Fibroblast of lung (primary cell): ENCODE results near the gene PPP4C. TPM values are rescaled to one million over a fixed set of nuclear protein-coding genes. Genes with fewer than 3 reads are reported as not detected.

ENCODE experiments used
- DNase-seq, 2 donors: peaks; one replicate each; pipeline versions ENCODE4 v3.0.0 to v3.0.0-alpha.2; 2010; ENCODE audit warnings: low read depth in 2 of 2
- H2AFZ ChIP-seq: 2 replicates; pipeline ENCODE4 v1.5.1; 2012; ENCODE audit warnings: low read length, control low read depth, inconsistent platforms
- H3K27ac ChIP-seq: 2 replicates; pipeline ENCODE4 v1.5.1; 2011; ENCODE audit warnings: low read length, control low read depth; ENCODE audit not compliant: insufficient read depth
- H3K27me3 ChIP-seq: 2 replicates; pipeline ENCODE4 v1.5.1; 2011; ENCODE audit warnings: mild to moderate bottlenecking, low read length; ENCODE audit not compliant: control insufficient read depth, insufficient read depth
- H3K36me3 ChIP-seq: 2 replicates; pipeline ENCODE4 v1.5.1; 2011; ENCODE audit warnings: low read length; ENCODE audit not compliant: control insufficient read depth, insufficient read depth
- H3K4me1 ChIP-seq: 2 replicates; pipeline ENCODE4 v1.5.1; 2011; ENCODE audit warnings: low read length; ENCODE audit not compliant: control insufficient read depth, insufficient read depth; ENCODE audit errors: extremely low read depth
- H3K4me2 ChIP-seq: 2 replicates; pipeline ENCODE4 v1.5.1; 2011; ENCODE audit warnings: low read length, control low read depth; ENCODE audit not compliant: insufficient read depth; ENCODE audit errors: extremely low read depth
- H3K4me3 ChIP-seq, 4 experiments: fragments of 200-600 bp in 1 of 4; sonication (generic) in 1 of 4; replicated peaks in 1 of 4; 2 replicates each; pipeline ENCODE4 v1.5.1; 2011 to 2016; ENCODE audit warnings: low read length in 4 of 4, low read depth in 3 of 4, mild to moderate bottlenecking in 3 of 4, control low read depth in 2 of 4, inconsistent platforms in 1 of 4, mixed read lengths in 1 of 4; ENCODE audit not compliant: insufficient read depth in 1 of 4; ENCODE audit errors: control extremely low read depth in 1 of 4
- H3K79me2 ChIP-seq: 2 replicates; pipeline ENCODE4 v1.5.1; 2012; ENCODE audit warnings: mild to moderate bottlenecking, low read length, inconsistent platforms; ENCODE audit not compliant: control insufficient read depth, insufficient read depth
- H3K9ac ChIP-seq: 2 replicates; pipeline ENCODE4 v1.5.1; 2011; ENCODE audit warnings: mild to moderate bottlenecking, low read length, control low read depth; ENCODE audit not compliant: insufficient read depth
- H3K9me3 ChIP-seq: 2 replicates; pipeline ENCODE4 v1.5.1; 2012; ENCODE audit warnings: low read depth, low read length; ENCODE audit not compliant: control insufficient read depth, insufficient read depth
- H4K20me1 ChIP-seq: 2 replicates; pipeline ENCODE4 v1.5.1; 2011; ENCODE audit warnings: low read length; ENCODE audit not compliant: control insufficient read depth, insufficient read depth; ENCODE audit errors: extremely low read depth
- CTCF ChIP-seq, 2 donors: IDR thresholded peaks in 1 of 2; conservative IDR thresholded peaks in 1 of 2; 1 replicate in 1 of 2; 2 replicates in 1 of 2; pipeline ENCODE4 v1.5.1; 2011 to 2012; ENCODE audit warnings: low read length in 2 of 2, control low read depth in 1 of 2, inconsistent platforms in 1 of 2, low read depth in 1 of 2, mild to moderate bottlenecking in 1 of 2
- EZH2 ChIP-seq: IDR thresholded peaks from 2 replicates; pipeline ENCODE4 v1.5.1; 2012; ENCODE audit warnings: low read length, control low read depth, mild to moderate bottlenecking; ENCODE audit errors: missing control alignments
- polyA plus RNA-seq, 2 donors: library from polyadenylated mRNA; depleted of rRNA in 1 of 2; stranded (reverse) in 1 of 2; unstranded in 1 of 2; fragments of >200 nt; gene quantifications; 2 replicates each; pipeline ENCODE4 v1.2.1, GENCODE V29; 2011 to 2012; ENCODE audit warnings: missing spikeins in 1 of 2
- total RNA-seq: library from RNA; depleted of rRNA; stranded (reverse); fragments of >200 nt; gene quantifications from 2 replicates; pipeline ENCODE4 v1.2.1, GENCODE V29; 2014

Gene PPP4C
- total and polyA plus RNA-seq, 2 donors (not counting 1 experiment from before 2014, with no cell fraction given): 116 to 147 TPM

- H3K36me3 ChIP-seq: peaks cover 17% of the 10 kb centered on the region
- TF ChIP-seq CTCF (conservative IDR thresholded peaks at IDR 0.05 in 1 of 2, IDR thresholded peaks at IDR 0.05 in 1 of 2; ENCODE audit: low read depth in 1 of 2, low read length in 2 of 2): no peak
- TF ChIP-seq EZH2: no peak
- H3K4me1 ChIP-seq: peaks cover 5% of the 10 kb centered on the region
- no peak overlapping the region for H3K4me3 ChIP-seq
- H2AFZ ChIP-seq: no peak overlapping the region
- H4K20me1 ChIP-seq: no peaks in the 10 kb centered on the region
- H3K27ac ChIP-seq: no peak overlapping the region
- no peak overlapping the region for H3K4me2 ChIP-seq
- no peak overlapping the region for H3K9ac ChIP-seq
- no peaks in the 10 kb centered on the region for H3K27me3 ChIP-seq
- no peaks in the 10 kb centered on the region for H3K9me3 ChIP-seq
- no peak for DNase-seq
- H3K79me2 ChIP-seq: peaks cover 5% of the 10 kb centered on the region
Observed at GRCh38 chr16:30119428-30119827, 43.6 kb downstream of the PPP4C start.

GRCh38 chr16:30120340-30121105 is 44.7 kb downstream of the PPP4C start:
- Histone ChIP-seq H3K4me2 (no peak overlapping the region), H2AFZ (no peak overlapping the region), H3K9me3 (no peaks in the 10 kb centered on the region), H3K79me2 (peaks cover 5% of the 10 kb centered on the region), H3K9ac (no peak overlapping the region), H3K4me3 (no peak overlapping the region), H3K36me3 (peaks cover 12% of the 10 kb centered on the region), H3K4me1 (peaks cover 7% of the 10 kb centered on the region), H4K20me1 (no peaks in the 10 kb centered on the region), H3K27me3 (no peaks in the 10 kb centered on the region), H3K27ac (no peak overlapping the region)
- no peak for DNase-seq
- TF ChIP-seq EZH2: no peak
- no peak for TF ChIP-seq CTCF (conservative IDR thresholded peaks at IDR 0.05 in 1 of 2, IDR thresholded peaks at IDR 0.05 in 1 of 2; ENCODE audit: low read depth in 1 of 2, low read length in 2 of 2)

GRCh38 chr16:30121741-30122571 is 46.2 kb downstream of the PPP4C start:
- peak in 1 of 2 donors; percentile 23 for DNase-seq
- H3K9ac ChIP-seq: peak overlapping the region; percentile 63
- H3K4me3 ChIP-seq: peak overlapping the region; percentile 61 to 87 (median 76)
- peaks cover 7% of the 10 kb centered on the region for H3K4me1 ChIP-seq
- no peaks in the 10 kb centered on the region for H3K9me3 ChIP-seq
- H3K4me2 ChIP-seq: peak overlapping the region; percentile 83
- peaks cover 9% of the 10 kb centered on the region for H3K36me3 ChIP-seq
- no peaks in the 10 kb centered on the region for H4K20me1 ChIP-seq
- TF ChIP-seq EZH2: no peak
- no peak for TF ChIP-seq CTCF (conservative IDR thresholded peaks at IDR 0.05 in 1 of 2, IDR thresholded peaks at IDR 0.05 in 1 of 2; ENCODE audit: low read depth in 1 of 2, low read length in 2 of 2)
- H3K27me3 ChIP-seq: no peaks in the 10 kb centered on the region
- H3K79me2 ChIP-seq: peaks cover 5% of the 10 kb centered on the region
- H2AFZ ChIP-seq: no peak overlapping the region
- peak overlapping the region; percentile 81 for H3K27ac ChIP-seq
